GM19238 (cell line): ENCODE results near the gene CHRNA4.
"Not testable (repeated sequence)": the region's sequence is repeated elsewhere in the genome, so short reads cannot be mapped to it uniquely, and the experiment has no call there.

ENCODE experiments used
- DNase-seq: peaks from one replicate; pipeline ENCODE4 v3.0.0; 2011; ENCODE audit warnings: low spot score; ENCODE audit not compliant: insufficient read length

Gene CHRNA4

DNA sequence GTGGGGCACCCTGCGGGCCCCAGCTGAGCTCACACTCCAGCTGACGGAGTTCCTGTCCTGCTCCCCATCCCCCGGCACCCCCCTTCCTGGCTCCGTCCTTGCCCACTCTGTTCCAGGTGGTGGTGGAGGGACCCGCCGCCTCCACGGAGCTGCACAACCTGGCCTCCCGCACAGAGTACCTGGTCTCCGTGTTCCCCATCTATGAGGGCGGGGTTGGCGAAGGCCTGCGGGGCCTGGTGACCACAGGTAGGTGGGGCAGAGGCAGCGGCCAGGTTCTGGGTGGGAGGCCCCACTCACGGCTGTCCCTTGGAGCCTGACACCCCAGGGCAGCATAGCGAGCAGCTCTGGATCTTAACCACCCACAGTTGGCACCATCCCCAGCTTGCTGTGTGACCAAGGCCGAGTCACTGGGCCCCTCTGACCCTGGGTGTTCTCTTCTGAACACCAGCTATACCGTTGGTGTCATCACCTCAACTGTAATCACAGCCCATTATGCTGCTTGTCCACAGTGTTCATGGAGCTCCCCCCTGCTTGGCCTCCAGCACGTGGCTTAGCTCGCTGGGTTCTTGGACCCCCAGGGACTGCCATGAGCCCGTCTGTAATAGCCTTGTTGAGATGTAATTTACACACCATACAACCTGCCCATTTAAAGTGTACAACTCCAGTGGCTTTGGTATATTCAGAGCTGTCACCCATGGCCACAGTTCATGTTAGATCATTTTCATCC, 50.7 kb downstream of the CHRNA4 start:
- no peak for DNase-seq

DNA sequence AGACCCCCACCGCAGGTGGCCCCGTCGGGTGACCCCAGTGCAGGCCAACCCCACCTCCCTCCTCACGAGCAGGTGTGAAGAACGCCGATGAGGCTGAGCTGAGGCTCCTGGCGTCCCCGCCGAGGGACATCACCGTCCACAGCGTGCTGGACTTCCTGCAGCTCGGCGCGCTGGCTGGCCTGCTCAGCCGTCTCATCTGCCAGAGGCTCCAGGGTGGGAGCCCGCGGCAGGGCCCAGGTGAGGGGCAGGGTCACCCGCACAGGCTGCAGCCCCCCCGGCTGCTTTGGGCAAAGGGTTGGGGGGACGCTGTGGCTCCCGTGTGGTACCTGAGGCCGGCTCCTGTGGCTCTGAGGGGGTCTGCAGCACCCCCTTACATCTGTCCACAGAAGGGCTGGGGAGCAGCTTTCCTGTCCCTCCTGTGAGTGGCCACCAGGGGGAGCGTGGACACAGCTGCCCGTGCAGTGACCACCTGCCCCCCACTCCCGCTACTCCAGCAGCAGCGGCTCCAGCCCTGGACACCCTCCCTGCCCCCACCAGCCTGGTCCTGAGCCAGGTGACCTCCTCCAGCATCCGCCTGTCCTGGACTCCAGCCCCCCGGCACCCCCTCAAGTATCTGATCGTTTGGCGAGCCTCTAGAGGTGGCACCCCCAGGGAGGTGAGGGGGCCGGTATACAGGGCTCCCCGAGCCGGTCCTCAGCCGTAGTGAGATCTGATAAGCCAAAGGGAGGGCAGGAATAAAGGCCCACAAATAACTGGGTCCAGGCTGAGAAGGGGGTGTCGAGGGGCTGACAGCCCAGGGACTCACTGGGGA, 51.7 kb downstream of the CHRNA4 start:
- DNase-seq = no peak

DNA sequence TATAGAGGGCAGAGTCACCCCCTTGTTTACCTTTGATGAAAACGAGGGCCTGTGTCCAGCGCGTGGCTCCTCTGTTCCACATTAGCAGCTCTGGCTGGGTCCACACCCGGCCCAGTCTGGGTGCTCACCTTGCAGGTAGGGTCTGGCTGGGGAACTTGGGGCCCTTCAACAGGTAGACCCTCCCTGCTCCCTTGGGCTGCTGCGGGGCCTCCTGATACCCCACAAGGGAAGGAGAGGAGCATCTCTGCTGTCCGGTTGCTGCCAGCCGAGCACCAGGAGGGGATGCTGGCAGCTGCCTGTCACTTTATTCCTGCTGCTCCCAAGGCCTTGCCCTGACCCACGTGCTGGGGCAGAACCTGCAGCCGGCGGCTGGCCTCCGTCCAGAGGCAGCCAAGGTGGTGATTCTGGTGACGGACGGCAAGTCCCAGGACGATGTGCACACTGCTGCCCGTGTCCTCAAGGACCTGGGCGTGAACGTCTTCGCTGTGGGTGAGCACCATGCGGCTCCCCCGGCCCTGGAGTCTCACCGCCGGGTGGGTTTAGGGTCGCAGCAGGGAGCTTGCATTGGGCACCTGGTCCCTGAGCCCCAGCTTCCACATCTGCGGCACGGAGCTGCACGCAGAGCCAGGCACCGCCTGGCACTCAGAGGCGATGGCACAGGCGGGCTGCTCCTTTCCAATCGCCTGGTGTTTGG, 52.8 kb downstream of the CHRNA4 start:
- no peak for DNase-seq

DNA sequence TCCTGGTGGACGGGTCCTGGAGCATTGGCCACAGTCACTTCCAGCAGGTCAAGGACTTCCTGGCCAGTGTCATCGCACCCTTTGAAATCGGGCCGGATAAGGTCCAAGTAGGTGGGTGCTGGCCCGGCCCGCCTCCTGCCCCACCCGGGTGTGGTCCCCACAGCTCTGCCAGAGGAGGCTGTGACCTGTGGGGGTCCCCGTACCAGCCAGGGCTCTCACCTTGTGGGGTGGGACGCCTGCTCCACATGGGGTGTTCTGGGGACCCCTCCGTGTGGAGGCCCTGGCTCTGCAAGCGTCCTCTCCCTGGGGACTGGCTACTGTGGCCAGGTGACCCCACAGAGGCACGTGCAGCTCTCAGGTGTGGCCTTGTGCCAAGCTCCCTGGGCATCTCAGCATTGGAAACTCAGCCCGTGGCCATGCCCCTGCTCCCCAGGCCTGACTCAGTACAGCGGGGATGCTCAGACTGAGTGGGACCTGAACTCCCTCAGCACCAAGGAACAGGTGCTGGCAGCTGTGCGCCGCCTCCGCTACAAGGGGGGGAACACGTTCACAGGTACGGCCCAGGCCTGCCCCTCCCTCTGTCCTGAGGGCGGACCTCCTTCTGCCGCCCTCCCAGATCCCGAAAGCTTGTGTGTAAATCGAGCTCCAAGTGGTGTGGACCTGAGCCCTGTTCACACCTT, 53.5 kb downstream of the CHRNA4 start:
- no peak for DNase-seq

DNA sequence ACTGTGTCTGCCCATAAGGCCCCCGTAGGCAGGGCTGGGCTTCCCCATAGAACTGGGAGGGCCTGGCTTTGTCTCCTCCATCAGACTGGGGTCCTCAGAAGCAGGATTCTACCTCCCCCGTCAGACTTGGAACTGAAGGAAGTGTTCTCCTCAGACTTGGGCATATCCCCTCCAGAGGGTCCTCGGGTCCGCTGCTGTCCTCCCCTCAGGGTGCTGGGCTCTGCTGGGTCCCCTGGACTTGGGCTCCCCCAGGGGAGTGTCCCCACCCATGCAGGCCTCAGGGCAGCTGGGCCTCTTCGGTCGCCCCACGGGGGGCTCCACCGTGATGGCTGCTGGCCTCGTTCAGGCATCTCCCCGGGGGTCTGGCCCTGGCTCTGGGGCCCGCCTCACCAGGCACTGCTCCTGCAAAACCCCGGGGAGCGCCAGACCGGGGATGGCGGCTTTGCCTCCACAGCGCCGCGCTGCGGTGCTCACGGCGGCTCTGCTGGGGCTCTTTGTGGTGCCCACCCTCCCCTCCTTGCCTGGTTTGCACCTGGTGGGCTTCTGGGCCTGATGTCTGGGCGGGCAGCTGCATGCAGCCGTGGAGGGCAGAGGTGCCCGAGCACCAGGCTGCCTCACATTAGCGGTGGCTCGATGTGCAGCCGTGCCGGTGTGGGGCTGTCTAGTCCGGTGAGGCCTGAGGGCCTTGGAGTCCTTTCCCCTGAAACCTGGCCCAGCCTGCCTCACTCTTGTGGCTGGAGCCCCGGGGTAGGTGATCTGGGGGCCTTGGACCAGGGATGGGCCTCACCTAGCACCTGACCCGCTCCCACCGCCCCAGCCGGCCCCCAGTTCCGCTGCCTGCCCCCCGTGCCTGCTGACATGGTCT, 54.2 kb downstream of the CHRNA4 start:
- no peak for DNase-seq

DNA sequence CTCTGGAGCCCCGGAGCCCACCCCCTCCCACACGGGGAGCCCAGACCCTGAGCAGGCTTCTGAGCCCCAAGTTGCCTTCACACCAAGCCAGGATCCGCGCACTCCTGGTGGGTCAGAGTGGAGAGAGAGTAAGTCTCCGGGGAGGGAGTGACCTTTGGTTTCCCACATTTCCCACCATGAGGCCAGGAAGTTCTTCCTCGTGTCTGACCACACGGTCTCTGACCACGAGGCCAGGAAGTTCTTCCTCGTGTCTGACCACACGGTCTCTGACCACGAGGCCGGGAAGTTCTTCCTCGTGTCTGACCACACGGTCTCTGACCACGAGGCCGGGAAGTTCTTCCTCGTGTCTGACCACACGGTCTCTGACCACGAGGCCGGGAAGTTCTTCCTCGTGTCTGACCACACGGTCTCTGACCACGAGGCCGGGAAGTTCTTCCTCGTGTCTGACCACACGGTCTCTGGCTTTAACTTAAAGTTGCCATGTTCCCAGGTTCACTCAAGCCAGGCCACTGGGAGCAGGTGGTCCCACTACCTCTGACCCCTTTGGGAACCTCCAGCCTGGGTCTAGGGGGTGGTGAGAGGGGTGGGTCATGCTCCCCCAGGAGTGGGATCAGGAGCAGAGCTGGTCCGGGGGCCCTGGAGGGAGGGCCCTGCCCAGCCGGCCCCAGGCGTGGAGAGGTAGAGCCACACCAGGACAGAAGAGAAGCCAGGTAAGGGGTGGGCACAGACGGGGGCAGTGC, 55.0 kb downstream of the CHRNA4 start:
- not testable (repeated sequence) for DNase-seq

DNA sequence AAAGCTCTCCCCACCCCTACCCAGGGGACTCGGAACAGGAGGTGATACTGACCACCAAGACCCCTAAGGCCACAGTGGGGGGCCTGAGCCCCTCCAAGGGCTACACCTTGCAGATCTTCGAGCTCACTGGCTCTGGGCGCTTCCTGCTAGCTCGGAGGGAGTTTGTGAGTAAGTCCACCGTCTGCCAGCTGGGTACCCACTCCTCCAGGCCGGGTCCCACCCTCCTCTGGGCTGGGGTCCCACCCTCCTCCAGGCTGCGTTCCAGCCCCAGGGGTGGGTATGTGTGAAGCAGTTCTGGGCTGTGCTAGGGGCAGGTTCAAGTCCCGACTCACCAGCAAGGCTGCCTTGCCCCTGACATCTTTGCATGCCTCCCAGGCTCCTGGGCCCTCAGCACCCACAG, 55.8 kb downstream of the CHRNA4 start:
- DNase-seq = no peak

DNA sequence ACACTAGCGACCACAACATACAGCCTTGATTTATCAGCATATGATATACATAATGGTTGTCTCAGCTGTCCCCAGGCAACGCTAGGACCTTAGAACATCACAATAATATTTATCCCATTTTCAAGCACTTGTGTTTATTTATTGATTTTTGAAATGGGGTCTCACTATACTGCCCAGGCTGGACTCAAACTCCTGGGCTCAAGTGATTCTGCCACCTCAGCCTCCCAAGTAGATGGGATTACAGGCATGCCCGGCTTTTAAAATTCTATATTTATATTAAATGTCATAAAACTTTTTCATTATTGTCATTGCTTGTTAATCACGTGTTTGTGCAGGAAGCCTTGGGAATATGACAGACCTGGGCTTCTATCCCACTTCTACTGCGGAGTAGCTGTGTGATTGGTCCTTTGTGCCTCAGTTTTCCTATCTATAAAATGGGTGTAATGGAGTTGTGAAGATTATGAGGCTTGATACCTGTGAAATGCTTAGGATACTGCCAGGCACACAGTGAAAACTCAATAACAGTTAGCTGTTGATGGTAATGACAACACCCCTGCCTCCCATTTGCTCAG, 58.0 kb downstream of the CHRNA4 start:
- no peak for DNase-seq

DNA sequence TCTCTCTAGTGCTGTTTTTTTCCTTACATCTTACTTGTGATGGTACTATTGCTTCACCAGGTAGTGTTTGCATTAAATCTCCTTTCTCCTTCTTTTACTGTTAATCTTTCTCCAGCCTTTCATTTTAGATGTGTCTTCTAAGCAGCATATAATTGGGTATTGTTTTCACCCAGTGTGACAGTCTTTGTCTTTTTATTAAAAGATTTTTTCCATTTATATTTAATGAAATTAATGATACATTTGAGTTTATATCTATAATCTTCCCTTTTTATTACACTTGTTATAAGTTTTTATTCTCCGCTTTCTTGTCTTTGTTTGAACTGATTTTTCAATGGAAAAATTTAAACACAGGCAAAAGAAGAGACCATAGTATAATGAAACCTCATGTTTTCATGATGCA, 59.5 kb downstream of the CHRNA4 start:
- DNase-seq = no peak

DNA sequence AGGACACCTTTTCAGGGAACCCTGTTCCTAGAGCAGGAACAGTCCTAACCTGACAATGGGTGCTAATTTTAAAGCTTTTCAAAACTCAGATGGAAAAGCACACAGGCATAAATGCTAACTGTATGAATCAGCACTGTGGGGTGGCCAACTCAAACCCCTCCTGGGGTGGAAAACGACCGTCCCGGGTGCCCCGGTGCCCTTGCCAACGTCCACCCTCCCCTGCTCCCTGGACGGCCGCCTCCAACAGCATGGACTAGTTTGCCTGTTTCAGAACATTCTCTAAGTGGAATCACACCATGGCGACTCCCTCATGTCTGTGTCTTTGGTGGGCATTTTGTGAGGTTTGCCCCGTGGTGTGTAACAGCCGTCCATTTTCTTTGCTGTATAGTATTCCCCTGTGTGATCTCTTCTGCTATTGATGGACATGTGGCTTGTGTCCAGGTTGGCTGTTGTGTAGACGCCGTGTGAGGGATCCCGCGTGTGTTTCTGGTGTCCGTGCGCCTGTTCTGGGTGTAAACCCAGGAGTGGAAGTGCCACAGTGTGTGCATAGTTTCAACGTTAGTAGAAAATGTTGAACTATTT, 62.3 kb downstream of the CHRNA4 start:
- no peak for DNase-seq

DNA sequence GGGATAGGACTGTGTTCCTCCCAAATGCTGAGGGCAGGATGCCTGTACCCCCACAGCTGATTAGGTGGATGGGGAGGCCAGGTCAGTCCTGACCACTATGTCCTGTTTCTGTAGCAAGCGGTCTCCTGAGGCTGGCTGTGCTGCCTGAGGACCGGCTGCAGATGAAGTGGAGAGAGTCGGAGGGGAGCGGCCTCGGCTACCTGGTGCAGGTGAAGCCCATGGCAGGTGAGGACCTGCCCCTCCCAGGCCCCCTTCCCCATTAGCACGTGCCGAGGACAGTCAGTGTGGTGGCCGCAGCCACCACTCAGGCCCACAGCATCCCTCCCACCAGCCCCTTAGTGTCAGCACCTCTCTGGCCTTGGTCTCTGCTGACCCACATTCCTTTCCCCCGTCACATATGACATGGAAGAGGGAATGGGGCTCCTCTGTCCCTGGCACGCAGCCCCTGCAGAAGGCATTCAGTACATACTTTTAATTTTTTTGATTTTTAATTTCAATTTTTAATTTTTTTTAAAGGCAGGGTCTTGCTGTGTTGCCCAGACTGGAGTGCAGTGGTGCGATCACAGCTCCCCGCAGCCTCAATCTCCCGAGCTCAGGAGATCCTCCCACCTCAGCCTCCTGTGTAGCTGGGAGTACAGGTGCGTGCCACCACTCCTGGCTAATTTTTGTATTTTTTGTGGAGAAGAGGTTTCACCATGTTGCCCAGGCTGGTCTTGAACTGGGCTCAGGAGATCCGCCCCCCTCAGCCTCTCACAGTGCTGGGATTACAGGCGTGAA, 63.2 kb downstream of the CHRNA4 start:
- no peak for DNase-seq

DNA sequence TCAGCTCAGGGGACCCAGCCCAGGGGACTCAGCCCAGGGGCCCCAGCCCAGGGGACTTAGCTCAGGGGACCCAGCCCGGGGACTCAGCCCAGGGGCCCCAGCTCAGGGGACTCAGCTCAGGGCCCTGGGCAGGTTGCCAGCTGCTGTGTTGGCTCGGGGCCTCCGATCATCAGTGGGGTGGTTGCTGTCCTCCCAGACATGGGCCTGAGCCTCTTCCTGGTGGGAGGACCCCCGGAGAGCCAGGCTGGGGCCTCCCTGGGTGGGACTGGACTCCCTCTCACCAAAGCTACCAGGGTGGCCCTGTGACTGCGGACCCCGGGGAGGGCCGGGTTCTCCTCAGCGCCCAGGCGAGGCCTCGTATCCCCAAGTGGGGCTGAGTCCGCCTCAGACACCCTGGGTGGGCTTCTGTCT, 63.8 kb downstream of the CHRNA4 start:
- DNase-seq = no peak

DNA sequence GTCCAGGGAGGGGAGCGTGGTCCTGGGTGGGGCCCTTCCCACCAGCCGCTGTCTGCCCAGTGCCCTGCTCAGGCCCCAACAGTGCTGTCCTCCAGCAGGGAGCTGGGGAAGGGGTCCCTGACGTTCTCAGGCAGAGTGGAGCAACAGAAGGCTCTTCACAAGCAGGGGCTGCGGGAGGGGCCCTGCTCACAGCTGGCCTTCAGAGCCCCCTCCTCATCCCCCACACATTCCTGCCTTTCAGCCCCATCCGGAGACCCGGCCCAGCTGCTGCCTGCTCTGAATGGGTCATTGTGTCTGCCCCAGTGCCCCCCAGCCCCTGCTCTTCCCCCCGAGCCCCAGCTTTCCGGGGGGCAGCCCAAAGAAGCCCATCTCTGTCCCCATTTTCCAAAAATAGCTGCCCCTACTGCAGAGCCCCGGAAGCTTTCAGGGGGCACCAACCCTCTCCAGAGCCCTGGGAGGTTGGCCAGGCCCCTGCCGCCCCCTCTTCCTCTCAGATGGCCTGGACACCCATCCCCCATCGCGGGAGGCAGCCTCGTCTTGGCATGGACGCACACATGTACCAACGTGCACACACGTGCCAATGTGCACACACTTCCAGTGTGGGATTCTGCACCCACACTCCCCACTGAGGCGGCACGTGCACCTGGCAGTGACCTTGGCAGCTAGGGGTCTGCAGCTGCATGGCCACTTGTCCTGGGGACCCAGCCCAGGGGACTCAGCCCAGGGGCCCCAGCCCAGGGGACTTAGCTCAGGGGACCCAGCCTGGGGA, 64.4 kb downstream of the CHRNA4 start:
- no peak for DNase-seq

DNA sequence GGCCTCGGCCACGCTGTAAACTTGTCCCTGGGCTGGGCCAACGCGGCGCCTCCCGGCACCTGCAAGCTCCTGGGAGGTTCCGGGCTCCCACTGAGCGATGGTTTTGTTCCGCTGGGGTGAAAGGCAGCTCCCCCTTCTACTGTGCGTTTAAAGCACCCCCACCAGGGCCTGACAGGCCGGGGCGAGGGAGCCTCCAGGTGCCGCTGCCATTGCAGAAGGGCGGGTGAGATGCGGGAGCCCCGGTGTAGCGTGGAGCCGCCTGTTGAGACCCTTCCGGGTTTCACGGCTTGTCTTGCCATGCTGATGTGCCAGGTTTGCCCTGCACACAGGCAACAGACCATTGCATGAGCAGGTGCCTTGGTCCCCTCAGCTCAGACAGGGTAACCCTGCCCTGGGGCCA, 65.3 kb downstream of the CHRNA4 start:
- DNase-seq = no peak

DNA sequence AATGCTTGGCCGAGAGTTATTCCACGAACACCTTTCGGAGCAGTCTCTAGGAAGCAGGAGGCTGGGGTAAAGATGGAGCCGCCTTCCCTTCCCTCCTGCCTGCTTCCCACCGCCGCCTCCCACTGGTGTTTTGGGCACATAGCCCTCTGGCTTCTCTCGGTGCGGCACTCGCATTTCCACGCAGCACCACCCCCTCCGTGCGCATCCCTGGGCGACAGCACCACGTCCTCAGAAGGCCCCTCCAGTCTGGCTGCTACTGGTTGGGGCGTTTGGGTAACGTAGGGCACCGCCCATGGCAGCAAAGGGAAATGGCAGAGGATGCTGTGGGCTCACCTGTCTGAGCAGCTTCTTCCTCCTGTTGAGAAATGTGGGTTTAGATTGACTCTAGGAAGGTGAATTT, 65.7 kb downstream of the CHRNA4 start:
- no peak for DNase-seq

DNA sequence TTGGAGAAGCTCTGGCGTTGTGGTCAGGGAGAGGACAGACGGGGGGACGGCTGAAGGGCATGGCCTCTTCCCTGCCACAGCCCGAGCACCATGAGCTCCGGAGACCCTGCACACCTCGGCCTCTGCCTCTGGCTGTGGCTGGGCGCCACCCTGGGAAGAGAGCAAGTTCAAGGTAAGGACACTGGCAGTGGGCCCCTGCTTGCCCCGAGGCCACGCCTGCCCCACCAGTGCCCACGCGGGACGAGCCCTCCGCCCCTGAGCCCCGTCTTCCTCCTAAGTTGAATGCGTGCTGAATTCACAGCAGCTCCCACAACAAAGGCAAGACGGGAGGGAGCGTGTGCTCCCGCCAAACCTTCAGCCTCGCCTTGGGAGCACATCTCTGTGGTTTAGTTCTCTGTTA, 66.1 kb downstream of the CHRNA4 start:
- DNase-seq = no peak

DNA sequence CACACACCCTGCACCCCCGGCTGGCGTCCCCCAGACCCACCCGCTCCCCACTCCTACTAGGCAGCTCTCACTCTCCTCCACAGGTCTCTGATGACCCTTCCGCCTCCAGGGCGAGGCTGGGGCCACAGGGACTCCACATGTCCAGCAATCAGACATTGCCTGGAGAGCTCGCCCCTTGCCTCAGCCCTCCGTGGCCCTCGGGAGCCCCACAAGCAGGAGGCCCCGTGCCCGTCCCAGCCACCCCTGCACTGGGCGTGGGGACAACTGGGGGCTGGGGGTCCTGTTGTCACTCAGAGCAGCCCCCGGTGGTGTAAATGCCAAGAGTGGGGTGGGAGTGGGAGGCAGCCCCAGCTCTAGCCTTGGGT, 66.6 kb downstream of the CHRNA4 start:
- no peak for DNase-seq
